GM12892 (cell line): ENCODE data around the gene BMP5.

Source experiments
- DNase-seq: peaks from one replicate; pipeline ENCODE4 v3.0.0; 2011; ENCODE audit not compliant: insufficient read length
- FAIRE-seq: peaks from 2 replicates; lab custom pipeline; 2011; peaks lifted over from hg19 to GRCh38; lab: Jason Lieb, UNC
- POLR2A ChIP-seq: IDR thresholded peaks from 2 replicates; pipeline ENCODE4 v1.6.1; 2011; ENCODE audit warnings: low read depth, low read length, control low read depth
- POLR2AphosphoS5 ChIP-seq: IDR thresholded peaks from 2 replicates; pipeline ENCODE4 v1.6.1; 2011; ENCODE audit warnings: low read depth, low read length, control low read depth
- TAF1 ChIP-seq: IDR thresholded peaks from 2 replicates; pipeline ENCODE4 v1.6.1; 2011; ENCODE audit warnings: low read depth, mild to moderate bottlenecking, control low read depth, low read length, borderline replicate concordance

Gene BMP5

DNA sequence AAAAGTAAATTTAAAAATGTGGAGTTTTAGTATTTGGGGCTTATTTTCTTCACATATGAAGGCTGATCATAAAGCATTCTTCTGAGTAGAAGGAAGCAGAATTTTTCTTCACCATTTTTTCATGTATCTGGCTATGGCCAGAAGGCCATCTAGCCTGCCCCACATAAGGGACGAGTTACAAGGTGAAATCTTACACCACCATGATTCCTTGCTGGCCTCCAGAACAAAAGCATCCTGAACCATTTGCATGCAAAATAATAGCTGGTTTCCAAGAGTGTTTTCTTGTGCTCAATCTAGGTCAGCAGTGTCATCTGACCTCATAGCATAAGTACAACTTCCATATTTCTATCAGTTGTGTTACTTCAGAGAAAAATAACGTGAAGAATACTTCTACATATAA is 93.1 kb downstream of the BMP5 start:
- TF ChIP-seq TAF1 (no peak), POLR2A (no peak), POLR2AphosphoS5 (no peak)
- FAIRE-seq = no peak
- no peak for DNase-seq

DNA sequence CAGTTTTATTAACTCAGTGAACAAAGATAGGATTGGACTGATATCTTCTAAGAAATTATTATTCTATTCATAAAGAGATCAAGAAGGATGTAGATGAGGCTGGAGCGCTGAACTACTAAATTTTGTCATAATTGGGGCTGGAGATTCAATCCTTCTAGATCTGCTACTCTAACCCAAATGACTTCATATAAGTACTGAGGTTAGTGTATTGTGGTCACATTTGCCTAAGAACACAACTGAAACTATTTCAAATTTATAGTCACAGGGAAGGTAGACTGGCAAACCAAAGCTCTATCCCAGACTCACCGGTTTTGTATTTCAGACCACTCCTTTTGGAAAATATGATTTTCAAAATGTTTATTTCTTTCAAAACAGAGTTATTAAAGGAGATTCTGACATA is 96.7 kb downstream of the BMP5 start:
- FAIRE-seq (no peak), DNase-seq (no peak)
- TF ChIP-seq POLR2A (no peak), POLR2AphosphoS5 (no peak), TAF1 (no peak)

DNA sequence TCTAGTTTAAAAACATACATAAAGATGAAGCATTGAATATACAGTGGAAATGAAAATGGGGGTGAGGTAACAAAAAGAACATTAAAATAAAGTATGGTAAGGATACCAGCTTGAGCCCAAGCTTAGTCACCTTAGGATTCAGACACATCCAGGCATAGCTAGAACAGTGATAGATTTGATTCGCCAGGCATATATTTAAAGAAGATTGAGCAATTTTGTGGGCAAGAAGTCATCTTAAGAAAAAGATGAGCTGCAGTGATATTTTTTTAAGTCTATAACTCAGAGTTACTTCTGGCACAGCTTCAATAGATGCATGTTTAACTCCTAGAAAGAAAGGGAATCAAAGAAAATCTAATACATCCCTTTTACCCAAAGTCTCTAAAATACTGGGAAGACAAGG is 97.9 kb downstream of the BMP5 start:
- FAIRE-seq (no peak), DNase-seq (no peak)
- TF ChIP-seq POLR2A (no peak), POLR2AphosphoS5 (no peak), TAF1 (no peak)

DNA sequence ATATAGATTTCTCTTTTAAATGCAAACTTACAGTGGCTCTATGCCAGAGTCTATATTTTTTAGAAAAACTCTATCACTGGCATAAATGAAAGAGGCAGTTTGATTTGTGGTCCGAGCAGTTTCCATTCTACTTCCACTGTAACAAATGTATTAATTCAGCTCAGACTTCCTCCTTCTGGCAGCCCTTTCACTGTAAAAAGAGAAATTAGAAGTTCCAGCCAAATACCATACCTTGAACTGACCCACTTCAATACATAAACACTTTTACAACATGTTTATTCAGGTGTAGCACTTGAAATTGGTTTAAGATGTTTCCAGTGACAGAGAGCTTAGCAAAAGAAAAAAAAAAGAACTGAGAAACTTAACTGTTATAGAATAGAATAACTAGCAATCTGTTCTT is 99.3 kb downstream of the BMP5 start:
- TF ChIP-seq TAF1 (no peak), POLR2AphosphoS5 (no peak), POLR2A (no peak)
- FAIRE-seq (no peak), DNase-seq (no peak)

DNA sequence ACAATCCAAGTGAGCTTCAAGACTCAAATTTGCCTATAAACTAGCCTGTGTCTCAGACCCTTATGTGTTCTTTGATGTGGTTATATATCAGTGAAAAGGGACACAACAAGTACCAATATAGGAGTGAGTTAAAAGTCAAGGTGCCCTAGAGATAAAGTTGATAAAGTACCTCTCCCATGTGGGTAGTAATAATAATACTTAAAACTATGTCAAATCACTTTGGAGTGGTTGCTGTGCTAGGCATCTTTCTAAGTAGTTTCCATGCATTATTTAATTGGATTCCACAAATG is 100.4 kb downstream of the BMP5 start:
- FAIRE-seq (no peak), DNase-seq (no peak)
- TF ChIP-seq POLR2AphosphoS5 = no peak
- no peak for TF ChIP-seq TAF1
- no peak for TF ChIP-seq POLR2A

DNA sequence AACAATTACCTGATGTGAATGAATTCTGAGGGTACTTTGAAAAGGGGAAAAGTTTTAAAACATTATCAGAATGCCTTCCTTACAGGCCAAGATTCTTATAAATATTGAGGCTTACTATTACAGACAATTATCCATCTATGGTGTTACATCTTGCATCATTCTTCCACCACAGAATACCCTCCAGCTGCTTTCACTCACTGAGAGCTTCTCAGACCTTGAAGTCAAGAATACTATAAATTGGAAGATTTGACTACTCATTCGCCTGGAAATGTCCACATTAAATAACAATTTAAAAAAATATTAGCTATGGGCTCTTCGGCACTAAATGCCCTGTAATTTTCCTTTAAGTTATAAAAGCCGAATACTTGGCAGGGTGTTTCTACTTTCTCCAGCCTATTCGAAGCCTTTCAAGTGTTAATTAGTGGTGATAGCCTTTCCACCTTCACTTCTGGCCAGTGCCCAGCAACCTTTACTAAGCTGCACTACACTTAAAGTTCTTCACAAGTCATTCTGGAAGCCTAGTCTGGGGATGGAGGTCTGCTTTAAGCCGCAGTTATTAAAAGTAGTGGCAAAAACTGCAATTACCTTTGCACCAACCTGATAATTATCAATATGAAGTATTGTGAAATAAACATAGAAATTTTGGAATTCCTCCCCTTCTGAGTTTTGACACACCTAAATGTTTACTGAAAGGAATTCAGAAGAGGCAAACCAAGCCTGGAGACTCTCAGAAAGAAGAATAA is 100.9 kb downstream of the BMP5 start:
- DNase-seq = no peak
- no peak for TF ChIP-seq POLR2AphosphoS5
- no peak for TF ChIP-seq POLR2A
- no peak for TF ChIP-seq TAF1
- FAIRE-seq = no peak

- DNase-seq (no peak), FAIRE-seq (no peak)
- no peak for TF ChIP-seq POLR2A
- no peak for TF ChIP-seq POLR2AphosphoS5
- no peak for TF ChIP-seq TAF1
Measured at GRCh38 chr6:55773620-55774216, 101.7 kb downstream of the BMP5 start.

- TF ChIP-seq POLR2AphosphoS5 = no peak
- no peak for TF ChIP-seq TAF1
- no peak for TF ChIP-seq POLR2A
- DNase-seq = no peak
- FAIRE-seq = no peak
Measured at GRCh38 chr6:55772730-55773129, 102.7 kb downstream of the BMP5 start.

DNA sequence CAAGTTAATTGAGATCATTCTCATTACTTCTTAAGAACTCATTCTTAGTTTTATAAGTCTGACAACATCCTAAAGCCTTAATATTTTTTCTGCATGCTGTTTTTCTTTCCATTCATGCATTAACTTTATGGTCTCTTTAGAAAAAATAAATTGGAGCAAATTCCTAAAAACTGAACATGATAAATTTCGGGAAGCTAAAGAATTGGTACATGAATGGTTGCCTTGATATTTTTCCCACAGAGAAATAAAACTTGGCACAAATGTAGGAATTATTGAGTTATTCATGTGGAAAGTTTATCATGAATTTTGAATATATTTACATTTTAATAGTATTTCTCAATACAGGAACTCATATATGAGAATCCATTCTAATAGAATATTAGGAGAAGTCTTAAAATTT is 115.9 kb downstream of the BMP5 start:
- DNase-seq (no peak), FAIRE-seq (no peak)
- TF ChIP-seq TAF1 (no peak), POLR2A (no peak), POLR2AphosphoS5 (no peak)

DNA sequence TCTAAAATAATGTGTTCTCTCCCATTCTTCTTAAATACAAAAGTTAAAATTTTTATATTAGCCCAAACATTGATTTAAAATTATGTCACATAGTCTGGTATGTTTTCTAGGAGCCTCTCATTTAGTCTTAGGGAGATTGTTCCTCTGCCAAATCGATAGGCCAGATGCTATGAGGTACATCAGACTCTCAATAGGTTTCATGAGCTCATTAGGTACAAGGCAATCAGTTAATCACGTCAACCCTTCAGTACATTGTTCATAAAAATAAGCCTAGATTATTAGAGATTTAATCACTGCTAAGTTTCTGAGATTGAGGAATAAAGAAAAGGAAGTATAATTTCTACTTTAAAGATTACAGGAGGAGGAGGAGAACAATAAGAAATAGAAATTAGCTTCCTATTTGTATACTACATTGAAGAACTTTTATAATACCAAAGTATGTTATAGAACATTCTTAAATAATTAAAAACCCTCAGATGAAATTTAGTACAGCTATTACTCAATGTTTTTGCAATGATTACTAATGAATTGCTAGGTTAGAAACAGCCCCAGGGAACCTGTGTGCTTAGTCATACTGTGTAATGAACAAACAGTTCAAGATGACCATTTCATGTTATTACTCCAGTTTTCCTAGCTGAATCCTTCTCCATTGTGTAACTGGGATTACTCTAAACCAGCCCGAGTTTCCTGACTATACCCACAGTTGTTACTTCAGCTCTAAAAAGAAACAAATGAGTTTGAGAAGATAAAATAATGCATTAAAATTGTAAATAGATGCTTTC is 117.0 kb downstream of the BMP5 start:
- FAIRE-seq (no peak), DNase-seq (no peak)
- TF ChIP-seq POLR2A (no peak), TAF1 (no peak), POLR2AphosphoS5 (no peak)

DNA sequence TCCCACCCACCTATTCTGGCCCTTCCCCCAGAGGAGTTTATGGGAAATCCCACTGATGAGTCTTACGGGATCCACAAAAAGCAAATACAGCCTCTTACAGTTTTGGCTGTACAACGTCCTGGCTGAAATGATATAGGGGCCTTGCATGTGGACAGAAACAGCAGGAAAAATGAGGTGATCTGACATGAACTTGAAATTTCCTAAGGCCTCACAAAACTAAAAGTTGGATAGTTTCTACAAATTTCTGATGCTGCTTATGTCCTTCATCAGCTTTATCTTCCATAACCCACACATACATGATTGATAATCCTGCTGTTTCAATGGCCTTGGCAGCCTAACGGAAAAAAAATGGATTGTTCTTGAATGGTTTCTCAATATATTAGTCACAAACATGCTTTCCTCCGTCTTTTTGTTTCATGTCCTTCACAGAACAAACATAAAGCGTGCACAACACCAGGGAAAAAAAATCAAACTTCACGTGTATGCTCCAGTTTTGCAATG is 118.8 kb downstream of the BMP5 start:
- DNase-seq (no peak), FAIRE-seq (no peak)
- TF ChIP-seq POLR2AphosphoS5 (no peak), POLR2A (no peak), TAF1 (no peak)

DNA sequence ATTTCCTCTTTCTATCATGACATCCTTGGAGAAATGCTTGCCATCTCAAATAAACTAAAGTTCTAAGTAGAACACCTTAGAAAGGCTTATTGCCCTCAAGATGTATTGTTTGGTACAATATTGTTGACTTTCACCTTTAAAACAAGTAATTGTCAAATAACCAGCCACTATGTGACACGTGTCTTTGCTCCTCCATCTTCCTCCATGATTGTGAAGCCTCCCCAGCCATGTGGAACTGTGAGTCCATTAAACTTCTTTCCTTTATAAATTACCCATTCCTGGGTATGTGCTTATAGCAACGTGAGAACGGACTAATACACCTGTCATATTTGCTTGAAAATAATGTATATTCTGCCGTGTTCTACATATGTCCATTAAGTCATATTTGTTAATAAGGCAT is 126.5 kb downstream of the BMP5 start:
- no peak for FAIRE-seq
- no peak for DNase-seq
- no peak for TF ChIP-seq TAF1
- no peak for TF ChIP-seq POLR2A
- TF ChIP-seq POLR2AphosphoS5 = no peak

- no peak for DNase-seq
- no peak for TF ChIP-seq POLR2AphosphoS5
- no peak for TF ChIP-seq TAF1
- no peak for TF ChIP-seq POLR2A
- no peak for FAIRE-seq
Measured at GRCh38 chr6:55746473-55746872, 128.9 kb downstream of the BMP5 start.
